NCI-H82 treated with DMSO at 0.1 percent for 48 hours (cell line): ENCODE results near the gene CSPG4.
"Not testable (repeated sequence)": the region's sequence is repeated elsewhere in the genome, so short reads cannot be mapped to it uniquely, and the experiment has no call there.

ENCODE experiments used
- DNase-seq: peaks from one replicate; lab custom pipeline; 2025; ENCODE audit not compliant: unreplicated experiment; lab: John Stamatoyannopoulos, UW

The CSPG4 gene

GRCh38 chr15:75738647-75739325, 26.1 kb upstream of the CSPG4 start:
- peak; percentile 67 for DNase-seq

DNA sequence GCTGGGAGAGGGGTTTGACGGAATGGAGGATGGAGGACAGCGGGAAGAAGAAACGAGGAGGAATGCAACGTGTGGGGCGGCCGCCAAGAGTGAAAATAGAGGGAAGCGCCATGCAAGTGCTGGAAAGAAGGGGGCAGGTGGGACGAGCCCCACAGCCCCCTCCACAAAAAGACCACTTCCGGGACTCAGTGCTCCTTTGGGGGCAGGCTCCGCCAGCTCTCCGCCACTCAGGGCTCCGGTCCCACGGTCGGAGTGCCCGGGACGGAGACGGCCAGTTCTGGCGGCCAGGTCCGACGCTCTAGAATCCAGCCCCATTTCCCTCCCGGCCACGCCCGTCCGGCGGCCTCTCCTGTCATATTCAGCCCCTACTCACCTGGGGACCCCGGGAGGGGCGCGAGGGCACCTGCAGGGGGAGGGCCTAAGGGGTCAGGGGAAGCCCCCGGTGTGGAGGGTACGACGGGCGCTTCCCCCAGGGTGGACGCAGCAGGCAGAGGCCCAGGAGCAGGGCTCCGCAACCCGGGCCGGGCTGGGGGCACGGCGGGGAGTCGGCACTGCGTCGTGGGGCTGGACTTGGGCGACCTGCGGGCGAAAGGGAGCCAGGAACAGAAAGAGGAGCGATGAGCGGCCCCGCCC, 25.5 kb upstream of the CSPG4 start:
- no peak for DNase-seq

DNA sequence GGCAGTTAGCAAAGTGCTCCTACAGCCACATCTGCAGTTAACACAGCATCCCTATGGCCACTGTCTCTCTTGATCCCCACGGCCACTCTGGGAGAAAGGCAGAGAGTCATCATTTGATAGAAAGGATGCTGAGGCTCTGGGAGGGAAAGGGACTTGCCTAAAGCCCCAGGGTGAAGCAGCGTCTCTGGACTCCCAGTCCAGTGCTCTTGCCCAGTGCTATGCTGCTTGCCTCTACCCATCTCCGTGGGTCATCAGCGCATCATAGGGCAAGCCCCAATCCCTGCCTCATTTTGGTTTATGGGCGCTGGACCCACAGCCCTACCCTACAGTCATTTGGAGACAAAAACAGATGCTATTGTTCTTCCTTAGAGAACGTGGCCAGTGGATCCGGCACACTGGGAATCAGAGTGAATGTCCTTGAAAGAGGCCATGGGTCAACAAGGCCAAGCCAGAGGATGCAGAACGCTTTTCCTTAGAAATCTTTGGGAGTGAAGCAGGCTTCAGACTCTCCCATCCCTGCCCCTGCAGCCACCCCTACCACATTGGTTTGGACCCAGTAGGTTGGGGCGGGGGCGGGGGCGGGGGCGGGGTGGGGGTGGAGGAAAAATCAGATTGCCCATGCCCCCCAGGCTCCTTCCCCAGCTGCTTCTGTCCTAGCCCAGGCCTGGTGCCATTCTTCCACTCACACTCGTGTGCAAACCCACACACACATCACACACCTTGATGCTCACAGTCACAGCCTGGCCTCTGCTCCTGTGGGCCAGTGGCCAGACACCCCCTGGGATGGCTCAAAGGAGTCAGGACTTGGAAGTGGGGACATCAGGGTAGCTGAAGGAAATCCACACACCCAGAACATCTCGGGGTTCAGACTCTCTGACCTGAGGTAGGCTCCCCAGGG, 24.7 kb upstream of the CSPG4 start:
- not testable (repeated sequence) for DNase-seq

- DNase-seq, result no peak
Measured at GRCh38 chr15:75736256-75736655, 23.6 kb upstream of the CSPG4 start.

DNA sequence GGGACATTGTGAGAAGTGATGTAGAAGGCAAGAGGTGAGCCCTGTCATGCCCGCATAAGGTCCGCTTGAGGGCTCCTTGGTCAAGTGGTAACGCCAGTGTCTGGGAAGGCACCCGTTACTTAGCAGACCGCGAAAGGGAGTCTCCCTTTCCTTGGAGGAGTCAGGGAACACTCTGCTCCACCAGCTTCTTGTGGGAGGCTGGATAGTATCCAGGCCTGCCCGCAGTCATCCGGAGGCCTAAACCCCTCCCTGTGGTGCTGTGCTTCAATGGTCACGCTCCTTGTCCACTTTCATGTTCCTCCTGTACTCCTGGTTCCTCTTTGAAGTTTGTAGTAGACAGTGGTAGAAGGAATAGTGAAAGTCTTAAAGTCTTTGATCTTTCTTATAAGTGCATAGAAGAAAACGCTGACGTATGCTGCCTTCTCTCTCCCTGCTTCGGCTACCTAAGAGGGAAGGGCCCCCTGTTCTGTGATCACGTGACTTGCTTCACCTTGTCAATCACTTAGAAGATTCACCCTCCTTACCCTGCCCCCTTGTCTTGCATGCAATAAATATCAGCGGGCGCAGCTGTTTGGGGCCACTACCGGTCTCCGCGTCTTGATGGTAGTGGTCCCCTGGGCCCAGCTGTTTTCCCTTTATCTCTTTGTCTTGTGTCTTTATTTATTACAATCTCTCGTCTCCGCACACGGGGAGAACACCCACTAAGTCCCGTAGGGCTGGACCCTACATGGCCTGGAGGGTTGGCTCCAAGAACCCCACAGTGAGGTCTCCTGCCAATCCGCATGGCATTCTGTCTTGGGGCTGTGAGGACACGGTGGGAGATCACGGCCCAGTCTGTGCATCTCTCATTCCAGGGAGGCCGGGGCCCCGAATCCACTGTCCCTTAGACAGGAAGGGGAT, 22.5 kb upstream of the CSPG4 start:
- DNase-seq, result not testable (repeated sequence)

DNA sequence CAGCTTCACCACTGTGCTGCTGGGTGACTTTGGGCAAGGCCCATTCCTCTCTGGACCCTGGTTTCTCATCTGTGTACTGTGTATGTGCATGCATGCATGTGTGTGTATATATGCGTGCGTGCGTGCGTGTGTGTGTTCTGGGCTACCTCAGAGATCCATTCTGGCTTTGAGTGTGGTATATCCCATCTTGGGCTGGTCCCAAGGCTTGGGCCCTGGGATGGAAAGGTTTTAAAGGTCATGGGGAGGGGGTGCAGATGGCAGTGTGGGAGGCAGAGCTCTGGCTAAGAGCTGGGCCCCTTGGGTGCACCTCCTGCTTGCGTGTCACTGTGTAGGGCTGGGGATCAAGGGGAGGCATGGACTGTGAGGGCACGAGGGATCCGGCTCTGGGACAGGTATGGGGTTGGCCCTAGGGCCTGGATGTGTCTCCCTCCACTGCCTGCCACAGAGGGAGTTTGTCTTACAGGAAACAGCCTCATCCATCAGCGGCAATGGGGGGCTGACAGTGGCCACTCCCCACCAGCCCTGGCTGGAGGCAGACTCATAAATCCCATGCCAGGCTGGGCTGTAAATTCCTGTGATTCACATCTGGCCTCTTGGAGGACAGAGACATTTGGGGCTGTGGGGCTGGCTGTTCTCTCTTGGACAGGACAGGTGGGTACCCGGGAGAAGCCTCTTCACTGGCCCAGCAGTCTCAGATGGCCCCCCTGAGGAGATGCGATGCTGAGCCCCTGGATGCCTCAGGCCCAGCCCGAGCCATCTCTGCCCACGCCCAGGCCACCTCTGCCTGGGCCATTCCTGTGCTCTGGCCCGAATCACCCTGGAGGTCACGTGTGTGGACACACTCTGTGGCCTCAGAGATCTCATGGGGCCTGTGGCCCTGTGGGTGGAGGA, 21.4 kb upstream of the CSPG4 start:
- DNase-seq, result no peak

- no peak for DNase-seq
Measured at GRCh38 chr15:75732809-75733451, 20.3 kb upstream of the CSPG4 start.

DNA sequence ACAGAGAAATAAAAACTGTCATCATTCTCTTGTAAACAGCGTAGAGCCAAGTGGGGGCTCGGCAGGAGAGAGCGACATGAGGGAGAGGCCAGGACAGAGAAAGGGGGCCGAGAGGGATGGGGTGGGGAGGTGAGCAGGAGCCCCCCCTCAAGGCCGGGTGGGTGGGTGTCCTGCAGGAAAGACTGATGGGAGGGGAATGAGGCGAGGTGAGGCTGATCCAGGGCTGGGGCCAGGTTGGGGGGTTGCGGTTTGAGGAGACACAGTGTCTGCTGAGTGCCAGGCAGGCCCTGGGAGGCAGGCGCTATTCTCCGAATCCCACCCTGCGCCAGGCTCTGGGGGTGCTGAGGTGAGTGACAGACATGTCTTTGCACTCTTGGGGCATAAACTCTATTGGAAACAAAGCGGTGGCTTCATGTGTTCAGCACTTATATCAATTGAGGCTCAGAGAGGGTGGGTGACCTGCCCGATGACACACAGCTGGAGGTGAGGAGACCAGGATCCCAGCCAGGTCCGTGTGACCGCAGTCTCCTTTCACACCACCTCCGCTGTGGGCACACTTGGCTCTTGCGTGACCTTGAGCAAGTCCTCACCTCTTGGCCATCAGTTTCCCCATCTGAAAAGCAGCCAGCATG, 19.6 kb upstream of the CSPG4 start:
- DNase-seq, result no peak

GRCh38 chr15:75731248-75732151, 18.9 kb upstream of the CSPG4 start:
- no peak for DNase-seq

DNA sequence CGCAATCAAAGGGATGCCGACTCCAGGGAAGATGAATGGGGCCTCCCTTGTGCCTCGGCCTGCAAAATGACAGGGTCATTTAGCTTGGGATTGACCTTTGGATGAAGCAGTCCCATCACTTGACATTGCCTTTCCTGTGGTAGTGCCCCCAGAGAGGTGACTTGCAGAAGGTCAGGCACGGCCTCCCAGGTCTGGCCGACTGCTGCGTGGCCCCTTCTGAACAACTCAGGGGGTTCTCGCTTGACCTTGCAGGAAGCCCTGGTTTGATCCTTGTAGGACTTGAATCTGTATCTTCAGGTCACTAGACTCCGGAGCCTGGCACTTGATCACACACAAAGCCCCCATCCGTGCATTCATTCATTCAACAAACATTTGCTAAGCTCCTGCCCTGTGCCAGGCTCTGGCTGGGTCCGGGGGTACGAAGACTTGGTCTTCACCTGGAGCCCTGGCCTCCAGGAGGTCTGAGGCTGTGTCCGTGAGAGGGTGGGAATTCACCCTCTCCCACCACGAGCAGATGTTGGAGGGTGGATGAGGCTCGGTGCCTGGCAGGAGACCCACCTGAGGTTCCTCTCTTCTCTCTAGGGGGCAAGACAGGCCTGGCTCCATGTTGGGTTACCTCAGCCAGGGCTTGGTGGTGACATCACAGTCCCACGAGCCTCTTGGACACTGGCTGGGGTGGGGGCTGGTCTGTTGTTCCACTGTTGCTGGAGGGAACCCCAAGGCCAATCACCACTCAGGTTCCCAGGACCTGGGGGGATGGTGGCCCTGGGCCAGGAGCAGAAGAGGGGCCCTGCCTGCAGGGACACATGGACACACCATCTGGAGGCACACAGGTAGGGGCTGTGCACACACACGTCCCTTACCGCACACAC, 18.0 kb upstream of the CSPG4 start:
- not testable (repeated sequence) for DNase-seq

DNA sequence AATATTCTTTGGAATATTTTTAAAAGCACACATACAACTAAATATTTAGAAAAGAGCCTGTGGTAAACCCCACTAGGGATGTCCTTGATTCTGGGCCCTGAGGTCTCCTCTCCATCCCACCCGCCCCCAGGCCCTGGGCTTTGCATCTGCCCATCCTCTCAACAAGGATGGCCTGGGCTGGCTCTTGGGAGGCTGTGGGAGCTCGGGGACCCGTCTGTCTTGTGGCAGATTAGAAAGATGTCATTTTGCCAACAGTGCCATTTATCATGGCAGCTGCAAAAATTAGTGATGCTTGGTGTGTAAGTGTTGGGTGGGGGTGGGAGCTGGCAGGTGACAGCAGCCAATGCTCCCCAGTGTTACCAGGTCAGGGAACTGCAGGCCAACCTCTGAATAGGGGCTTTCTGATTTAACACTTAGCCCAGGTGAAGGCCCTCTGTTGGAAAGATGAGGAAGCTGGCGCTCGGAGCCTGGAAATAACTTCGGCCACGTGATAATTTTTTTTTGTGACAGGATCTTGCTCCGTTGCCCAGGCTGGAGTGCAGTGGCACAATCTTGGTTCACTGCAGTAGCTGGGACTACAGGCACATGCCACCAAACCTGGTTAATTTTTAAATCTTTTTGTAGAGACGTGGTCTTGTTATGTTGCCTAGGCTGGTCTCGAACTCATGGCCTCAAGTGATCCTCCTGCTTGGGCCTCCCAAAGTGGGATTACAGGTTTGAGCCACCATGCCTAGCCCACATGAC, 16.9 kb upstream of the CSPG4 start:
- no peak for DNase-seq

DNA sequence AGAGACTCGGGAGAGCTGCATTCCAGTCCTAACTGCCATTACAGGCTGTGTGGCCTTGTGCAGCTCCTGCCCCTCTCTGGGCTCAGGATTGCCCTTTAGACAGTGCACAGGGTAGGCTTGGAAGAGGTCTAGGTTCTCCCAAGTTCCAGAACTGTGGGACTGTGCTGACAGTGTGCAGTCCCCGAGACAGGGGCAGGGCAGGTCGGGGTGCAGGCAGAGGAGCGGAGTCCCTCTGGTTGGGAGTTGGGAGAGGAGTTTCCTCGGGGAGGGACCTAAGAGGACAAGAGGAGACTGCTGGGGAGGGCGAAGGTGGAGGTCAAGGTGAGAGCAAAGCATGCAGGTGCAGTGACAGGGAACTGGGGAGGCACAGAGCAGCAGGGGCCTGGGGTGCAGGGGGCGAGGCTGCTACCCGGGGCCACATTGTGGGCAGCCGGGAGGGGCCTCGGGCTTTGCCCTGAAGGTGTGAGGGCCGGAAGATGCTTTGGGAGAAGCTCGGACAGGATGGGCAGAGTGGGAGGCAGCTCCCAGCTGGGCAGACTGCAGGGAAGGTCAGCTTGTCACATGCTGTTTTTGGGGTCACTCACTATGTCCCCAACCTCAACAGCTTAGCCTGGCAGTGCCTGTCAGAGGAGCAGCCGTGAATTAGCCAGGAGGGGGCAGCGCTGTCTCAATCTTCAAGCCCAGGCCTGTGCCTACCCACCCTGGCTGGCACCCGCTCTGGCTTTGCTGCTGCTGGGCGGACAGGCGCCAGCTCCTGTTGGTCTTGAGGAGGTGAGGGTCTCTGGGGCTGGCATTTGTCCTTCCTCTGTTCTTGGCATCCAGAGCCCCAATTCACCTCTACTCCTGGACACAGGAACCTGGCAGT, 15.4 kb upstream of the CSPG4 start:
- DNase-seq, result peak; percentile 10

GRCh38 chr15:75727031-75727531, 14.4 kb upstream of the CSPG4 start:
- DNase-seq, result no peak

DNA sequence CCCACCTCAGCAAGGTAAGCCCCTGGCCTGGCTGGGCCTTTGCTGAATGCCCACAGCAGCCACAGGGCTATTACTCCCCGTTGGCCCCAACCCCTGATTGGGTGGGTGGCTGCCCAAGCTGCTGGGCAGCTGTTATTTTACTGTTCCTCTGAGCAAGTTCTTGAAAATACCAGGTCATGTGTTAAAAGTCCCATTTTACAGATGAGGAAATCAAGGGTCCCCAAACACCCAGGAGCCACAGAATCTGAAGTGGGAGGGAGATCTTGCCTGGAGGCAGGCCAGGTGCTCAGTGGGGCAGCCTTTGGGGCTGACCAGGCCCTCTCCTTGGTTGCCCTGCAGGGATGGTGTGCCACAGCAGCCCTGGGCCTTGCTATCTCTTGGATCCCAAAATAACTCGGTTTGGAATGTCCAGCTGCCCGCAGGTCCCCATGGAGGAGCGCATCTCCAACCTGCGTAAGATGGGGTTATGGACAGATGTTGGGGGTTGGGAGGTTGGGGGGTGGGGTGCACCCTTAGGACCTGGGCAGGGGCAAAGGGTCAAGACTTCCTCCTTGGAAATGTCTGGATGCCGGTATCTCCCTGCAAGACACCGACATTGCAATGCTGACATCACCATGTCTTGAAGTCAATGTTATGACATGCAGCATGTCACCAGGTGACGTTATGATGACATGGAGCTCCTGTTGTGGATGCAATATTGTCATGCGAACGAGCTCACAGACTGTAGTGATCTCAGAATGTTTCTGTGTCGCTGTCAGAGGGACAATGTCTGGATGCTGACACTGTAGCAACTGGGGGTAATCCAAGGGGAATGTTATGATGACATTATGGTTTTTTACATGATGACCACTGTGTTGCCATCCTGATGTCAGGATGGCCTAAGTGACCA, 13.3 kb upstream of the CSPG4 start:
- no peak for DNase-seq
